Ascending aorta (tissue), 2 donors: ENCODE results near the gene CORO2A. TPM values are rescaled to one million over a fixed set of nuclear protein-coding genes. Genes with fewer than 3 reads are reported as not detected.

Experiments
- DNase-seq, 2 donors: peaks; one replicate each; pipeline ENCODE4 v3.0.0-alpha.2; 2019; ENCODE audit warnings: low spot score in 2 of 2
- H3K27ac ChIP-seq, 2 donors: fragments of 200-600 bp; sonication (generic); one replicate each; pipeline ENCODE4 v1.5.1; 2016 to 2017; ENCODE audit warnings: mild to moderate bottlenecking in 1 of 2
- H3K27me3 ChIP-seq: fragments of 200-600 bp; sonication (generic); one replicate; pipeline ENCODE4 v1.5.1; 2017
- H3K36me3 ChIP-seq, 2 donors: fragments of 200-600 bp; sonication (generic); one replicate each; pipeline ENCODE4 v1.5.1; 2016
- H3K4me1 ChIP-seq, 2 donors: fragments of 200-600 bp; sonication (generic); one replicate each; pipeline ENCODE4 v1.5.1; 2016 to 2017; ENCODE audit warnings: mild to moderate bottlenecking in 1 of 2
- H3K4me3 ChIP-seq, 2 donors: fragments of 200-600 bp; sonication (generic); one replicate each; pipeline ENCODE4 v1.5.1; 2016 to 2017; ENCODE audit warnings: mild to moderate bottlenecking in 1 of 2
- H3K9me3 ChIP-seq, 2 donors: fragments of 200-600 bp; sonication (generic); one replicate each; pipeline ENCODE4 v1.5.1; 2016
- CTCF ChIP-seq, 3 experiments: fragments of 200-600 bp in 2 of 3; fragments of 450-650 bp in 1 of 3; sonication (generic) in 2 of 3; IDR thresholded peaks; one replicate each; pipeline ENCODE4 v1.5.1; 2016 to 2019; ENCODE audit warnings: antibody characterized with exemption in 3 of 3, mild to moderate bottlenecking in 1 of 3, moderate library complexity in 1 of 3
- intact Hi-C: fragments of 100-400 bp; cut with DNase I; formaldehyde crosslinking; loops from one replicate; pipeline ENCODE4 v1.15.1; 2023
- total RNA-seq: library from RNA; depleted of rRNA; stranded (reverse); fragments of >200 nt; gene quantifications from one replicate; pipeline ENCODE4 v1.1.0, GENCODE V29; 2016

The CORO2A gene
- total RNA-seq, 1 donor from 2014 or later, result 9.0 TPM

- H3K27ac ChIP-seq, result no peak overlapping the region
- no peak overlapping the region for H3K4me3 ChIP-seq
- intact Hi-C loops, result no loop called here
- H3K4me1 ChIP-seq, result no peaks in the 10 kb centered on the region
- no peak for DNase-seq
- H3K9me3 ChIP-seq, result no peaks in the 10 kb centered on the region
- no peak for TF ChIP-seq CTCF (IDR thresholded peaks at IDR 0.05)
- no peaks in the 10 kb centered on the region for H3K36me3 ChIP-seq
- H3K27me3 ChIP-seq, result no peaks in the 10 kb centered on the region
These were observed 19.3 kb downstream of the CORO2A start for GRCh38 chr9:98173181-98173580.

- Histone ChIP-seq H3K4me3 (no peak overlapping the region), H3K9me3 (no peaks in the 10 kb centered on the region), H3K4me1 (no peaks in the 10 kb centered on the region), H3K36me3 (no peaks in the 10 kb centered on the region), H3K27me3 (no peaks in the 10 kb centered on the region), H3K27ac (no peak overlapping the region)
- DNase-seq, result no peak
- intact Hi-C loops, result no loop called here
- no peak for TF ChIP-seq CTCF (IDR thresholded peaks at IDR 0.05)
These were observed 19.8 kb downstream of the CORO2A start for GRCh38 chr9:98172604-98173003.

GRCh38 chr9:98171176-98171925, 21.1 kb downstream of the CORO2A start:
- intact Hi-C loops, result no loop called here
- Histone ChIP-seq H3K9me3 (no peaks in the 10 kb centered on the region), H3K4me1 (no peaks in the 10 kb centered on the region), H3K36me3 (no peaks in the 10 kb centered on the region), H3K4me3 (no peak overlapping the region), H3K27ac (no peak overlapping the region), H3K27me3 (no peaks in the 10 kb centered on the region)
- no peak for DNase-seq
- TF ChIP-seq CTCF (IDR thresholded peaks at IDR 0.05), result no peak

GRCh38 chr9:98168941-98169488, 23.4 kb downstream of the CORO2A start:
- no peak for TF ChIP-seq CTCF (IDR thresholded peaks at IDR 0.05)
- no peaks in the 10 kb centered on the region for H3K4me1 ChIP-seq
- no peak for DNase-seq
- no peak overlapping the region for H3K4me3 ChIP-seq
- no peaks in the 10 kb centered on the region for H3K27me3 ChIP-seq
- no peak overlapping the region for H3K27ac ChIP-seq
- H3K36me3 ChIP-seq, result no peaks in the 10 kb centered on the region
- no peaks in the 10 kb centered on the region for H3K9me3 ChIP-seq
- intact Hi-C loops, result no loop called here

GRCh38 chr9:98168153-98168780, 24.2 kb downstream of the CORO2A start:
- no peaks in the 10 kb centered on the region for H3K4me1 ChIP-seq
- H3K4me3 ChIP-seq, result no peak overlapping the region
- H3K27me3 ChIP-seq, result no peaks in the 10 kb centered on the region
- TF ChIP-seq CTCF (IDR thresholded peaks at IDR 0.05), result no peak
- H3K27ac ChIP-seq, result no peak overlapping the region
- H3K36me3 ChIP-seq, result no peaks in the 10 kb centered on the region
- intact Hi-C loops, result no loop called here
- DNase-seq, result no peak
- no peaks in the 10 kb centered on the region for H3K9me3 ChIP-seq
